Measurements from ENCODE around the gene FAM13A.
"Not testable (repeated sequence)": the region's sequence is repeated elsewhere in the genome, so short reads cannot be mapped to it uniquely, and the experiment has no call there.

FAM13A gene

GRCh38 chr4:88998001-88998400, 59.0 kb downstream of the FAM13A start:
- DNase-seq, result no peak

GRCh38 chr4:88995874-88996273, 61.1 kb downstream of the FAM13A start:
- no peak for DNase-seq

- DNase-seq, result not testable (repeated sequence)
Observed at GRCh38 chr4:88995257-88995656, 61.7 kb downstream of the FAM13A start.

GRCh38 chr4:88993246-88993645, 63.7 kb downstream of the FAM13A start:
- no peak for DNase-seq

- no peak for DNase-seq
Observed at GRCh38 chr4:88991746-88992145, 65.2 kb downstream of the FAM13A start.

GRCh38 chr4:88989990-88990389, 67.0 kb downstream of the FAM13A start:
- DNase-seq, result no peak

GRCh38 chr4:88985088-88985773, 71.8 kb downstream of the FAM13A start:
- no peak for DNase-seq

- no peak for DNase-seq
Observed at GRCh38 chr4:88982757-88983156, 74.2 kb downstream of the FAM13A start.

GRCh38 chr4:88981993-88982392, 75.0 kb downstream of the FAM13A start:
- no peak for DNase-seq

- DNase-seq, result no peak
Observed at GRCh38 chr4:88981556-88981955, 75.4 kb downstream of the FAM13A start.

- DNase-seq, result no peak
Observed at GRCh38 chr4:88979276-88979675, 77.7 kb downstream of the FAM13A start.

GRCh38 chr4:88976775-88977035, 80.3 kb downstream of the FAM13A start:
- DNase-seq, result no peak

GRCh38 chr4:88975958-88976774, 80.8 kb downstream of the FAM13A start:
- no peak for DNase-seq

GRCh38 chr4:88971536-88971935, 85.4 kb downstream of the FAM13A start:
- no peak for DNase-seq

GRCh38 chr4:88969746-88970145, 87.2 kb downstream of the FAM13A start:
- DNase-seq, result no peak

- no peak for DNase-seq
Observed at GRCh38 chr4:88969271-88969670, 87.7 kb downstream of the FAM13A start.

GRCh38 chr4:88967883-88968331, 89.1 kb downstream of the FAM13A start:
- peak; percentile 77 for DNase-seq

- DNase-seq, result no peak
Observed at GRCh38 chr4:88965053-88965452, 91.9 kb downstream of the FAM13A start.

- DNase-seq, result peak; percentile 28
Observed at GRCh38 chr4:88964450-88964849, 92.5 kb downstream of the FAM13A start.

GRCh38 chr4:88963817-88964216, 93.2 kb downstream of the FAM13A start:
- peak; percentile 54 for DNase-seq

- DNase-seq, result no peak
Observed at GRCh38 chr4:88962396-88962795, 94.6 kb downstream of the FAM13A start.

- DNase-seq, result no peak
Observed at GRCh38 chr4:88960576-88960975, 96.4 kb downstream of the FAM13A start.

GRCh38 chr4:88958080-88958479, 98.9 kb downstream of the FAM13A start:
- DNase-seq, result no peak

GRCh38 chr4:88957570-88957969, 99.4 kb downstream of the FAM13A start:
- DNase-seq, result no peak
